AG04449 (cell line): ENCODE results near the gene C11orf91.

ENCODE experiments used
- CTCF ChIA-PET: fragments of 350-600 bp; formaldehyde crosslinking; extraction: SDS; loops from one replicate; lab custom pipeline; 2021; ENCODE audit warnings: antibody characterized with exemption; lab: Yijun Ruan, JAX
- POLR2A ChIA-PET: fragments of 400-600, 350-600 bp; formaldehyde crosslinking; extraction: SDS; loops from one replicate; lab custom pipeline; 2020; ENCODE audit warnings: antibody characterized with exemption, inconsistent platforms; lab: Yijun Ruan, JAX
- DNase-seq: peaks from one replicate; pipeline ENCODE4 v3.0.0-alpha.2; 2010; ENCODE audit warnings: low read depth, low spot score
- H3K4me3 ChIP-seq: 2 replicates; pipeline ENCODE4 v1.5.1; 2011; ENCODE audit warnings: low read depth, mild to moderate bottlenecking, control low read depth, low read length
- TF ChIP-seq, protein P1 (sequence below): IDR thresholded peaks from one replicate; pipeline ENCODE4 v1.5.1; 2011; ENCODE audit warnings: mild to moderate bottlenecking, moderate library complexity, low read length, control low read depth, inconsistent platforms; ENCODE audit not compliant: insufficient read depth; ENCODE audit errors: missing control alignments

The C11orf91 gene

DNA sequence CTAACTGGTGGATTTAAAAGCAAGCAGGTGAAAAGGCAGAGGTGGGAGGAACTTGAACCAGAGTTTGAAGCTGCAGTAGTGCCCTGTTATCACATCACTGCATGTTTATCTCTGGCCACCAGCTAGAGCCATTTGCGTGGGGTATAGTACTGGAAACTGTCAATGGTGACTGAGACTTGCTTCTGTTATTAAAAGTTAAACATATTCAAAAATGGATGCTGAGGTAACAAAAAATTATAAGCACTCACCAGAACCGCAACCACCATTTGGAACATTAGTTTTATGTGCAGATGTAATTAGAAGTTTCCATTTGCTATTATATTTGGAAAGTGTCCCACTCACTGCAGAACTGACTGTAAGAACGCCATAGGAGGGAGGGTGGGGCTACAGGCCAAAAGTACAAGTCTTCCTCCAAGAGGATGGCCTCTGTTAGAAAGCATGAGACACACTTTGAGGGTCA, 36.8 kb upstream of the C11orf91 start:
- TF ChIP-seq, protein P1, sequence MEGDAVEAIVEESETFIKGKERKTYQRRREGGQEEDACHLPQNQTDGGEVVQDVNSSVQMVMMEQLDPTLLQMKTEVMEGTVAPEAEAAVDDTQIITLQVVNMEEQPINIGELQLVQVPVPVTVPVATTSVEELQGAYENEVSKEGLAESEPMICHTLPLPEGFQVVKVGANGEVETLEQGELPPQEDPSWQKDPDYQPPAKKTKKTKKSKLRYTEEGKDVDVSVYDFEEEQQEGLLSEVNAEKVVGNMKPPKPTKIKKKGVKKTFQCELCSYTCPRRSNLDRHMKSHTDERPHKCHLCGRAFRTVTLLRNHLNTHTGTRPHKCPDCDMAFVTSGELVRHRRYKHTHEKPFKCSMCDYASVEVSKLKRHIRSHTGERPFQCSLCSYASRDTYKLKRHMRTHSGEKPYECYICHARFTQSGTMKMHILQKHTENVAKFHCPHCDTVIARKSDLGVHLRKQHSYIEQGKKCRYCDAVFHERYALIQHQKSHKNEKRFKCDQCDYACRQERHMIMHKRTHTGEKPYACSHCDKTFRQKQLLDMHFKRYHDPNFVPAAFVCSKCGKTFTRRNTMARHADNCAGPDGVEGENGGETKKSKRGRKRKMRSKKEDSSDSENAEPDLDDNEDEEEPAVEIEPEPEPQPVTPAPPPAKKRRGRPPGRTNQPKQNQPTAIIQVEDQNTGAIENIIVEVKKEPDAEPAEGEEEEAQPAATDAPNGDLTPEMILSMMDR: no peak
- CTCF ChIA-PET: interaction anchor here (0.8 to 2.6 kb wide), 7 partner anchors 14 to 194 kb away, joined by 3 to 15 read pairs (median 4); no protein-coding TSS in a partner anchor
- no peak for DNase-seq
- POLR2A ChIA-PET: interaction anchor here (0.6 to 2.5 kb wide), 4 partner anchors 21 to 123 kb away, joined by 3 to 13 read pairs (median 4); partner anchors contain the start of gene C11orf91
- no peak overlapping the region for H3K4me3 ChIP-seq

GRCh38 chr11:33736148-33736812, 35.7 kb upstream of the C11orf91 start, which contains the start of gene CD59:
CD59 (minus strand) TSS chr11:33736423; CDS start chr11:33722445, 13,978 bp downstream.
- peak within 1 kb of the TSS; percentile 79 for H3K4me3 ChIP-seq
- ChIA-PET POLR2A (interaction anchor here (0.7 to 2.5 kb wide), 5 partner anchors 12 to 122 kb away, joined by 3 to 16 read pairs (median 6); partner anchors contain the start of gene C11orf91), CTCF (interaction anchor here (0.7 to 2.6 kb wide), 10 partner anchors 9 to 194 kb away, joined by 3 to 15 read pairs (median 4); no protein-coding TSS in a partner anchor)
- peak; percentile 41 for DNase-seq
- TF ChIP-seq, protein P1: no peak

DNA sequence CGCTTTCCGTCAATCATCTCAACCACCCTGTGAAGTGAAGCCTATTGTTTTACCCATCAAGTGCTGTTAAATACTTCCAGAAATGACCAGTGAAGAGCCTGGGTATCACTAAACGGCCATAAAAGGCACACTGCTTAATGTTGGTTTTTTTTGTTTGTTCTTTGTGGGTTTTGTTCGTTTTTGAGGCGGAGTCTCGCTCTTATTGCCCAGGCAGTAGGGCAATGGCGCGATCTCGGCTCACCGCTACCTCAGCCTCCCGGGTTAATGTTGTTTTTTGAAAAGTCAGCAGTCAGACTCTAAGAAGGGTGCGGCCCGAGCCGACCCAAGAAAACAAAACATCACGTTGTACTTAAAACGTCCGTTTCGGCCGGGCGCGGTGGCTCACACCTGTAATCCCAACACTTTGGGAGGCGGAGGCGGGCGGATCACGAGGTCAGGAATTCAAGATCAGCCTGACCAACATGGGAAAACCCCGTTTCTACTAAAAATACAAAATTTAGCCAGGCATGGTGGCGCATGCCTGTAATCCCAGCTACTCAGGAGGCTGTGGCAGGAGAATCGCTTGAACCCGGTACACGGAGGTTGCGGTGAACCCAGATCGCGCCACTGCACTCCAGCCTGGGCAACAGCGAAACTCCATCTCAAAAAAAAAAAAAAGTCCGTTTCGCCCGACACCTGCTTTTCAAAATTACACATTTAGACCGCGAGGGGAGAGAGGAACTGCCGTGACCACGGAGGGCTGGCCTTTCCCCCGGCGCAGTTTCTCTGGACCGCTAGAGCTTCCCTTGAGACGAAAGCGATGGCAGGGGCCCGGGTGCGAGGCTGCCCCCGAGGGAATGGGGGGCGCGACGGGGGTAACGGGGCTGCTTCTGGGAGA, 34.9 kb upstream of the C11orf91 start:
- ChIA-PET POLR2A (interaction anchor here (0.7 to 2.5 kb wide), 5 partner anchors 11 to 45 kb away, joined by 4 to 16 read pairs (median 6); partner anchors contain the start of genes C11orf91 and FBXO3), CTCF (interaction anchor here (1.2 to 2.6 kb wide), 5 partner anchors 9 to 43 kb away, joined by 3 to 15 read pairs (median 4); no protein-coding TSS in a partner anchor)
- TF ChIP-seq, protein P1: no peak
- peak overlapping the region; percentile 79 for H3K4me3 ChIP-seq
- DNase-seq: no peak

DNA sequence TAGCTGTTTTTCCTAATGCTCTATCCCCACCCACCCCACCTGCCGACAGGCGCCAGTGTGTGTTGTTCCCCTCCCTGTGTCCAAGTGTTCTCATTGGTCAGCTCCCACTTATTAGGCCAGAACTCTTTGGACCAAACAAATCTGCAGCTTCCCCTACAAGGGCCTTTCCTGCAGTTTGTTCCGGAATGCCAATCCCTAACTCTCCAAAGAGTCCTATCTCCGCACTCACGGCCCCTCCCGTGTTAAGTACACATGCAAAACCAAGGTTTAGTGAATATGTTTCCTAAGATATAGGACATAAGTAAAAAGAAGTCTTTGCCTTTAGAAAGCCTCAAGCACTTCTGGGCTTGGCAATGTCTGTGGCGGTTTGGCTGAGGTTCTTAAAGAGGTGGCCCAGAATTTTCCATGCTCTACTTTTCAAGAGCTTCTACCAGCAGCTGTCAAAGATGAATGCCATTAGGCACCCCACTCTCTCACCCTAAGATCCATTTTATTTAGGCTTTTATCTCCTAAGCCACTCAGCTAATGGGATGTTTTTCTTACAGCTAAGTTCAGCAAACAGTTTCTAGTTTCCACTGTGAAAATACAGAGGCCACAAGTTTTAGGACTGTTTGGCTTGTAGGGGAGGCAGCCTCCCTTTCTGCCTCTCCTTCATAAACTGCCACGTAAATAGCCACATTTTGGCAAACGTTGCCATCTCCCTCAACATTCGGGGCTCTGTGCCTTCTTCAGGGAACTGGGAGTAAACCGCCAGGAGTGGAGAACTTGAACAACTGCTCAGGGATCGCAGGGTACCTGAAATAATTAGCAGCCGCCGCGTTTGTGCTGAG, 34.0 kb upstream of the C11orf91 start:
- DNase-seq: no peak
- CTCF ChIA-PET: interaction anchor here (1.2 to 1.5 kb wide), 4 partner anchors 8 to 405 kb away, joined by 3 to 10 read pairs (median 3); no protein-coding TSS in a partner anchor
- TF ChIP-seq, protein P1: no peak
- H3K4me3 ChIP-seq: peak overlapping the region; percentile 79
- POLR2A ChIA-PET: interaction anchor here (1.4 kb wide), 1 partner anchor 10 kb away, joined by 4 read pairs; no protein-coding TSS in a partner anchor

DNA sequence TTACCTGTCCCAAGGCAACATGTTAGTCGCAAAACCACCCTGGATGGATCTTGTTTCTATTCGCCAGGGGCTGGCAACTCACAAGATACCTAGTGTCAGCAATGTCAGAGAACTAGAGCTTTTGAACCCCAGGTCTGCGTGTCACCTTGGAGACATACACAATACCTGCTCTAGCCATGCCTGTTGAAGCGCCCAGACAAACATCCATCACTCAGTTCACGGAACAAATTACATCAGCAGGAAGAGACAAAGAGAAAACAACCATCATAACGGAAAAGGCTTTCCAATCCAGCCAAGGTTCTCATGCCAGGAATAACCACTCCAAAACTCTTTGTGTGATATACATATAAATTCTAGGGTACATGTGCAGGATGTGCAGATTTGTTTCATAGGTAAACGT, 33.4 kb upstream of the C11orf91 start:
- peak overlapping the region; percentile 79 for H3K4me3 ChIP-seq
- no peak for DNase-seq
- TF ChIP-seq, protein P1: no peak
- POLR2A ChIA-PET: interaction anchor here (1.4 kb wide), 1 partner anchor 9 kb away, joined by 4 read pairs; no protein-coding TSS in a partner anchor
- CTCF ChIA-PET: interaction anchor here (0.9 to 1.6 kb wide), 6 partner anchors 9 to 405 kb away, joined by 3 to 10 read pairs (median 3); no protein-coding TSS in a partner anchor
